Hippocampal formation (tissue), 2 donors: ENCODE results near the gene SSH3.
A peak's percentile ranks its signal among the peaks of the same experiment; 100 is the strongest.

Source experiments
- DNase-seq, 2 donors: peaks; one replicate each; lab custom pipeline; 2025; lab: John Stamatoyannopoulos, UW

The SSH3 gene

GRCh38 chr11:67268081-67268961 lies 35.0 kb upstream of the SSH3 start:
- DNase-seq, result no peak

- no peak for DNase-seq
Measured at GRCh38 chr11:67268962-67269268, 34.4 kb upstream of the SSH3 start.

- no peak for DNase-seq
Measured at GRCh38 chr11:67269401-67270255, 33.7 kb upstream of the SSH3 start.

- DNase-seq, result peak in 1 of 2 donors; percentile 36
Measured at GRCh38 chr11:67270256-67271204, 32.8 kb upstream of the SSH3 start.

GRCh38 chr11:67271205-67271540 lies 32.2 kb upstream of the SSH3 start:
- no peak for DNase-seq

- DNase-seq, result no peak
Measured at GRCh38 chr11:67271541-67272284, 31.6 kb upstream of the SSH3 start.

- no peak for DNase-seq
Measured at GRCh38 chr11:67272327-67273259, 30.7 kb upstream of the SSH3 start.

GRCh38 chr11:67273260-67273990 lies 29.9 kb upstream of the SSH3 start:
- DNase-seq, result no peak

GRCh38 chr11:67274768-67275605 lies 28.3 kb upstream of the SSH3 start:
- DNase-seq, result no peak

GRCh38 chr11:67275606-67276409 lies 27.5 kb upstream of the SSH3 start:
- DNase-seq, result no peak

- DNase-seq, result no peak
Measured at GRCh38 chr11:67276781-67277230, 26.5 kb upstream of the SSH3 start.

- DNase-seq, result peak in 1 of 2 donors; percentile 64
Measured at GRCh38 chr11:67277231-67277961, 25.9 kb upstream of the SSH3 start.

- DNase-seq, result no peak
Measured at GRCh38 chr11:67278135-67278938, 25.0 kb upstream of the SSH3 start.

GRCh38 chr11:67278939-67279588 lies 24.3 kb upstream of the SSH3 start:
- no peak for DNase-seq

- DNase-seq, result no peak
Measured at GRCh38 chr11:67279589-67280340, 23.6 kb upstream of the SSH3 start.
